ENCODE measurements around the gene CYP2A7. TPM values are rescaled to one million over a fixed set of nuclear protein-coding genes. Genes with fewer than 3 reads are reported as not detected.
"Not testable (repeated sequence)": the region's sequence is repeated elsewhere in the genome, so short reads cannot be mapped to it uniquely, and the experiment has no call there.

Gene CYP2A7
- total RNA-seq, result not detected in 2 replicates

GRCh38 chr19:40882062-40882461 lies at the start of gene CYP2A7:
CYP2A7 (minus strand) TSS chr19:40882231; CDS start chr19:40882210, 21 bp downstream.
- H3K36me3 Mint-ChIP-seq (ENCODE audit: low read depth); intact Hi-C loops (cut with micrococcal nuclease); H3K4me3 Mint-ChIP-seq; H3K4me1 Mint-ChIP-seq; DNase-seq; H3K9me3 Mint-ChIP-seq; CTCF ChIA-PET; ATAC-seq (ENCODE audit: low read depth); H3K27ac Mint-ChIP-seq; POLR2A ChIA-PET: not testable (repeated sequence)
- peaks cover 30% of the 10 kb centered on the region for H3K27me3 Mint-ChIP-seq

GRCh38 chr19:40930799-40931198 lies 48.8 kb upstream of the CYP2A7 start:
- POLR2A ChIA-PET; H3K4me1 Mint-ChIP-seq; CTCF ChIA-PET; intact Hi-C loops (cut with micrococcal nuclease); H3K27ac Mint-ChIP-seq; H3K9me3 Mint-ChIP-seq; ATAC-seq (ENCODE audit: low read depth); DNase-seq; H3K36me3 Mint-ChIP-seq (ENCODE audit: low read depth); H3K4me3 Mint-ChIP-seq: not testable (repeated sequence)
- H3K27me3 Mint-ChIP-seq, result peaks cover 36% of the 10 kb centered on the region

GRCh38 chr19:40929942-40930341 lies 47.9 kb upstream of the CYP2A7 start:
- H3K36me3 Mint-ChIP-seq (ENCODE audit: low read depth); CTCF ChIA-PET; POLR2A ChIA-PET; intact Hi-C loops (cut with micrococcal nuclease); H3K4me1 Mint-ChIP-seq; DNase-seq; H3K9me3 Mint-ChIP-seq; H3K27ac Mint-ChIP-seq; H3K4me3 Mint-ChIP-seq; ATAC-seq (ENCODE audit: low read depth): not testable (repeated sequence)
- H3K27me3 Mint-ChIP-seq, result peaks cover 33% of the 10 kb centered on the region

- intact Hi-C loops (cut with micrococcal nuclease), result no loop called here
- Mint-ChIP-seq H3K27ac (no peak overlapping the region), H3K4me3 (no peak overlapping the region), H3K27me3 (peaks cover 31% of the 10 kb centered on the region), H3K4me1 (no peaks in the 10 kb centered on the region), H3K9me3 (no peaks in the 10 kb centered on the region), H3K36me3 (ENCODE audit: low read depth) (no peaks in the 10 kb centered on the region)
- DNase-seq (no peak), ATAC-seq (ENCODE audit: low read depth) (no peak)
- ChIA-PET POLR2A (no interaction called here), CTCF (no interaction called here)
- TF ChIP-seq CTCF (IDR thresholded peaks at IDR 0.05), result no peak
Measured at GRCh38 chr19:40928850-40929249, 46.8 kb upstream of the CYP2A7 start.

GRCh38 chr19:40927567-40927966 lies 45.5 kb upstream of the CYP2A7 start:
- Mint-ChIP-seq H3K4me1 (no peaks in the 10 kb centered on the region), H3K27me3 (peaks cover 30% of the 10 kb centered on the region), H3K4me3 (no peak overlapping the region), H3K27ac (no peak overlapping the region), H3K9me3 (no peaks in the 10 kb centered on the region), H3K36me3 (ENCODE audit: low read depth) (no peaks in the 10 kb centered on the region)
- no peak for TF ChIP-seq CTCF (IDR thresholded peaks at IDR 0.05)
- CTCF ChIA-PET, result no interaction called here
- ATAC-seq (ENCODE audit: low read depth) (no peak), DNase-seq (no peak)
- intact Hi-C loops (cut with micrococcal nuclease), result no loop called here
- POLR2A ChIA-PET, result no interaction called here

- intact Hi-C loops (cut with micrococcal nuclease); H3K27ac Mint-ChIP-seq; H3K4me1 Mint-ChIP-seq; ATAC-seq (ENCODE audit: low read depth); H3K36me3 Mint-ChIP-seq (ENCODE audit: low read depth); CTCF ChIA-PET; H3K9me3 Mint-ChIP-seq; H3K4me3 Mint-ChIP-seq; DNase-seq; POLR2A ChIA-PET: not testable (repeated sequence)
- peaks cover 21% of the 10 kb centered on the region for H3K27me3 Mint-ChIP-seq
Measured at GRCh38 chr19:40926276-40926675, 44.2 kb upstream of the CYP2A7 start.

GRCh38 chr19:40923934-40924391 lies 41.9 kb upstream of the CYP2A7 start:
- peaks cover 17% of the 10 kb centered on the region for H3K27me3 Mint-ChIP-seq
- no peak for TF ChIP-seq CTCF (IDR thresholded peaks at IDR 0.05)
- DNase-seq (no peak), ATAC-seq (ENCODE audit: low read depth) (no peak)
- no peaks in the 10 kb centered on the region for H3K36me3 Mint-ChIP-seq (ENCODE audit: low read depth)
- intact Hi-C loops (cut with micrococcal nuclease), result no loop called here
- no peak overlapping the region for H3K4me3 Mint-ChIP-seq
- POLR2A ChIA-PET, result no interaction called here
- CTCF ChIA-PET, result no interaction called here
- no peaks in the 10 kb centered on the region for H3K4me1 Mint-ChIP-seq
- H3K9me3 Mint-ChIP-seq, result peaks cover 16% of the 10 kb centered on the region
- H3K27ac Mint-ChIP-seq, result no peak overlapping the region

- peaks cover 16% of the 10 kb centered on the region for H3K9me3 Mint-ChIP-seq
- DNase-seq; H3K27ac Mint-ChIP-seq; CTCF ChIA-PET; H3K4me1 Mint-ChIP-seq; H3K4me3 Mint-ChIP-seq; H3K36me3 Mint-ChIP-seq (ENCODE audit: low read depth); POLR2A ChIA-PET; intact Hi-C loops (cut with micrococcal nuclease); ATAC-seq (ENCODE audit: low read depth): not testable (repeated sequence)
- peaks cover 10% of the 10 kb centered on the region for H3K27me3 Mint-ChIP-seq
Measured at GRCh38 chr19:40922237-40923160, 40.5 kb upstream of the CYP2A7 start.

All from activated B cell treated with CpG ODN at 0.5 μM for 24 hours (primary cell).